Measurements from ENCODE around the gene LRRFIP2.

DNA sequence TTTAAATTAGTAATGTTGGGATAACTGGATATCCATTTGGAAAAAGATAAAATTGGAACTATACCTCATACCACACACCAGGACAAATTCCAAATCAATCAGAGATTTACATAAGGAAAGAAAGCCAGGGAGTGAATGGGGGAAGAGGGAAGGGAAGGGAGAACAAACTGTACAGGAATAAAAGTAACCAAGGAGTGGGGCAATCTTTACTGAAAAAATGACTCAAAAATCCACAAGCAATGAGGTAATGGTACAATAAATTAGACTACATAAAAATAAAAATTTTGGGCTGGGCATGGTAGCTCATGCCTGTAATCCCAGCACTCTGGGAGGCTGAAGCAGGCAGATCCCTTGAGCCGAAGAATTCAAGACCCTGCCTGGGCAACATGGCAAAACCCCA is 98.4 kb downstream of the LRRFIP2 start:
- TF ChIP-seq, protein P1, sequence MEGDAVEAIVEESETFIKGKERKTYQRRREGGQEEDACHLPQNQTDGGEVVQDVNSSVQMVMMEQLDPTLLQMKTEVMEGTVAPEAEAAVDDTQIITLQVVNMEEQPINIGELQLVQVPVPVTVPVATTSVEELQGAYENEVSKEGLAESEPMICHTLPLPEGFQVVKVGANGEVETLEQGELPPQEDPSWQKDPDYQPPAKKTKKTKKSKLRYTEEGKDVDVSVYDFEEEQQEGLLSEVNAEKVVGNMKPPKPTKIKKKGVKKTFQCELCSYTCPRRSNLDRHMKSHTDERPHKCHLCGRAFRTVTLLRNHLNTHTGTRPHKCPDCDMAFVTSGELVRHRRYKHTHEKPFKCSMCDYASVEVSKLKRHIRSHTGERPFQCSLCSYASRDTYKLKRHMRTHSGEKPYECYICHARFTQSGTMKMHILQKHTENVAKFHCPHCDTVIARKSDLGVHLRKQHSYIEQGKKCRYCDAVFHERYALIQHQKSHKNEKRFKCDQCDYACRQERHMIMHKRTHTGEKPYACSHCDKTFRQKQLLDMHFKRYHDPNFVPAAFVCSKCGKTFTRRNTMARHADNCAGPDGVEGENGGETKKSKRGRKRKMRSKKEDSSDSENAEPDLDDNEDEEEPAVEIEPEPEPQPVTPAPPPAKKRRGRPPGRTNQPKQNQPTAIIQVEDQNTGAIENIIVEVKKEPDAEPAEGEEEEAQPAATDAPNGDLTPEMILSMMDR (IDR thresholded peaks at IDR 0.05), result no peak
- TF ChIP-seq ZFX (IDR thresholded peaks at IDR 0.05; ENCODE audit: borderline replicate concordance), result no peak

All from 22Rv1 (cell line).